ENCODE measurements around the gene FBXO34. TPM values are rescaled to one million over a fixed set of nuclear protein-coding genes. Genes with fewer than 3 reads are reported as not detected.

FBXO34 gene
- total RNA-seq, 4 donors from 2014 or later, result 33.3 to 43.1 (median 34.5) TPM

DNA sequence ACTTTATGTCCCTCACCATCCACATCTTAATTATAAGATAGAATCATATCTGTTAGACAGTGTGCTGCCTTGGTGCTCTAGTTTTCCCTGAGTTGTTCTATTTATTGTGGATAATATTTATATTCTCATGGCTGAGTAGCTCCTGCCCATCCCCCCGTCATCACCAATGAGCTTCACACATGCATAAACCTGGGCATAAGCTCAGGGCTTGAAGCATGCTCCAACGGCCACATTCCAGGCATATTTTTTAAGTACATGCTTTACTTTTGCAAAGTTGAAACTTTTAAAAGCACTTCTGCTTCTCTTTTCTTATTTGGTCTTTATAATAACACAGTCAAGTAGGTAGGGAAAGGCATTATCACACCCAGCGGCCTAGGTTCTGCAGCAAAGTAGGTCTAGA is 3.4 kb upstream of the FBXO34 start:
- WGBS, 2 donors, result 62 to 63% methylated on average over 3 of the region's 3 CpGs
- intact Hi-C loops (cut with DNase I), result no loop called here

DNA sequence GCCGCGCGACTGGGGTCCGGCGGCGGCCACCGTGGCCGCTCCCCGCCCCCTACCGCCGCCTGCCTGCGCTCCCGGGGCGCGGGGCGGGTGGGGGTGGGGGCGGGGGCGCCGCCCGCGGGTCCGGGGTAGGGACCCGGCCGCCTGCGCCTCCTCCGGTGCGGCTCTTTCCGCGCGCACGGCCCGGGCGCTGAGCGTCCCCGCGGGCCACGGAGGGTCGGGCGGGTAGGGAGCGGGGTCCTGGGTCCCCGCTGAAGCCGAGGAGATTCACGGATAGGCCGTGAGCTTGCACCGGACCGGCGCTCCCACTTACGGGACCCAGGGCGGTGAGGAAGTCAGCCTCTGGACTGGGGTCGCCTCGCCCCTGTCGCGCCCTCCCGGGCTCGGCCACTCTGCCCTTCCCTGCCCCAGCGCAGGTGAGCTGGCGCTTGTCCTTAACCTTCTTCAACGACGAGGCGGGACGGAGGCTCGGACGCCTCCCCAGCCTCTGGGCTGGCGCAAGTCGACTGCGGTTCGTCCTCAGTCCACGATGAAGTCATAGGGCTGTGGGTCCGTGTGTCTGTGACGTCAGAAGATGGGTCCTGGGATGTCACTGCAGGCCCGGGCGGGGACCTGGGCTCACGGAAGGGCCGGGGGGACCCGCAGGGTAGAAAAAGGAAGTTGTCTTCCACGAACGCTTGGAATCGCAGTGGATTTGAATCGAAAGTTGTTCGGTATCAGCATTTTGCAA is 514 bp downstream of the FBXO34 start:
- intact Hi-C loops (cut with DNase I), result no loop called here

More for the DNA sequence above, 3.4 kb upstream of the FBXO34 start:
- TF ChIP-seq POLR2A (IDR thresholded peaks at IDR 0.05), result no peak
- Histone ChIP-seq H3K27ac (no peak overlapping the region), H3K27me3 (no peaks in the 10 kb centered on the region), H3K36me3 (no peaks in the 10 kb centered on the region), H3K4me3 (no peak overlapping the region), H3K9me3 (no peaks in the 10 kb centered on the region), H3K4me1 (peaks cover under 1 to 10% (median 6%) of the 10 kb centered on the region in 3 donors)
- no peak for DNase-seq

GRCh38 chr14:55272387-55272786 is 1.2 kb downstream of the FBXO34 start:
- Histone ChIP-seq H3K27ac (peak overlapping the region; percentile 92 to 99 (median 98)), H3K4me3 (peak overlapping the region; percentile 66 to 98 (median 96)), H3K27me3 (no peaks in the 10 kb centered on the region), H3K4me1 (peaks cover 21 to 47% (median 22%) of the 10 kb centered on the region in 3 donors), H3K36me3 (no peaks in the 10 kb centered on the region), H3K9me3 (no peaks in the 10 kb centered on the region)
- 0 to 4% methylated on average over 1 of the region's 1 CpG for WGBS, 2 donors
- no peak for TF ChIP-seq CTCF (IDR thresholded peaks at IDR 0.05)
- TF ChIP-seq POLR2A (IDR thresholded peaks at IDR 0.05), result no peak
- intact Hi-C loops (cut with DNase I), result no loop called here
- no peak for DNase-seq

More for the DNA sequence above, 514 bp downstream of the FBXO34 start:
- peaks cover 21 to 41% (median 22%) of the 10 kb centered on the region in 3 donors for H3K4me1 ChIP-seq
- H3K9me3 ChIP-seq, result no peaks in the 10 kb centered on the region
- DNase-seq, result peak; percentile 6
- peak overlapping the region; percentile 66 to 98 (median 96) for H3K4me3 ChIP-seq
- 0 to 3% methylated on average over 5 of the region's 80 CpGs for WGBS, 2 donors
- H3K27ac ChIP-seq, result peak overlapping the region; percentile 92 to 99 (median 98)
- no peaks in the 10 kb centered on the region for H3K27me3 ChIP-seq
- no peaks in the 10 kb centered on the region for H3K36me3 ChIP-seq
- peak in 2 of 4 donors; percentile 38 to 69 for TF ChIP-seq POLR2A (IDR thresholded peaks at IDR 0.05)
- TF ChIP-seq CTCF (IDR thresholded peaks at IDR 0.05), result peak in 1 of 6 experiments; percentile 2

DNA sequence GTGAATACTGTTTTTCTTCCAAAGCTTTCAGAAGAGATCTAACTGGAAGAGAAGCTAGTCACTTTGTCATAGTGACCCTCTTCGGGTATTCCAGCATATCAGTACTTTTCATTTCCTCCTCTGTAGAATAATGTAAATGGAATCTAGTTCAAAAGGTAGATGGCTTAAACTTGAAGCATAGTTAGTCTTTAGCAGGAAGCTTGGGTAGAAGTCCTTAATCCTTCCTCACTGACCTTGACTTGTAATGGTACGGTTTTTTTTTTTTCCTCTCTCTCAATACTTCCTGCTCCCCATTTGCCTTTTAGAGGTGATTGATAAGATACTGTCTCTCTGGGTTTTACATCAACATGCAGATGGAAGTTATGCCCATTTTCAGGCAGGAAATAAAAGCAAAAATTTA is 1.7 kb downstream of the FBXO34 start:
- no peak for TF ChIP-seq CTCF (IDR thresholded peaks at IDR 0.05)
- no peak for DNase-seq
- Histone ChIP-seq H3K36me3 (no peaks in the 10 kb centered on the region), H3K27me3 (no peaks in the 10 kb centered on the region), H3K27ac (peak overlapping the region; percentile 25 to 99 (median 95)), H3K4me3 (peak overlapping the region; percentile 66 to 98 (median 96)), H3K4me1 (peaks cover 21 to 52% (median 22%) of the 10 kb centered on the region in 3 donors), H3K9me3 (no peaks in the 10 kb centered on the region)
- intact Hi-C loops (cut with DNase I), result no loop called here
- WGBS, 2 donors, result 23 to 39% methylated on average over 2 of the region's 2 CpGs

DNA sequence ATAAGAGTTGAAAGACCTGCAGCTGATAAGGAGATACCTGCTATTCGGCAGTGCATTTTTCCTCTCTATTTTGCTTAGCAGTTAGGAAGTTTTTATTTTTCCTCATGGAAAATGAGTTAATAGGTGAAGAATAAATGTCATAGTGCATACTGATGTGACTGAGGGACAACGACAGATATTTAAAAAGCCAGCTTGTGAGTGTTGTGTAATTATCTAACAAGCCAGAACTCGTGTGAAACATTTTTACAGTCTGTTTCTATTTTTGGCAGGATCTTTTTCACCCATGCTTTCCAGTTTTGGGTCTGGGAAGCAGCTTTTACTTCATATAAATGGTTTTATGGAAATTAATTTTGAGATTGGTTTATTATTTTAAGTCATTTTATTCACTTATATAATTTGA is 2.9 kb downstream of the FBXO34 start:
- Histone ChIP-seq H3K9me3 (no peaks in the 10 kb centered on the region), H3K4me1 (peaks cover 21 to 63% (median 22%) of the 10 kb centered on the region in 3 donors), H3K36me3 (peaks cover 0 to 7% (median 0%) of the 10 kb centered on the region in 3 donors), H3K4me3 (peak overlapping the region in 3 of 4 donors; percentile 16 to 98 (median 66)), H3K27ac (peak overlapping the region in 3 of 4 donors; percentile 15 to 92 (median 20)), H3K27me3 (no peaks in the 10 kb centered on the region)
- no peak for TF ChIP-seq POLR2A (IDR thresholded peaks at IDR 0.05)
- TF ChIP-seq CTCF (IDR thresholded peaks at IDR 0.05), result no peak
- intact Hi-C loops (cut with DNase I), result no loop called here
- 30 to 35% methylated on average over 3 of the region's 3 CpGs for WGBS, 2 donors
- no peak for DNase-seq

Measured in esophagus squamous epithelium (tissue), 5 donors.